ENCODE results near the gene EXTL1.

- TF ChIP-seq EZH2 (IDR thresholded peaks at IDR 0.05; ENCODE audit: low read length) (no peak), CTCF (optimal IDR thresholded peaks at IDR 0.05 in 1 of 3, IDR thresholded peaks at IDR 0.05 in 1 of 3, conservative IDR thresholded peaks at IDR 0.05 in 1 of 3; ENCODE audit: extremely low read depth in 1 of 3, insufficient read depth in 2 of 3, low read length in 3 of 3) (no peak)
Observed at GRCh38 chr1:26006710-26007109, 14.9 kb upstream of the EXTL1 start.
